NT2/D1 (cell line): ENCODE measurements around the gene LILRA6.

ENCODE experiments used
- YY1 ChIP-seq: IDR thresholded peaks from 2 replicates; pipeline ENCODE4 v1.6.1; 2011; ENCODE audit not compliant: insufficient read length, insufficient read depth
- ZNF274 ChIP-seq: IDR thresholded peaks from 2 replicates; pipeline ENCODE4 v1.6.1; 2011; ENCODE audit warnings: mild to moderate bottlenecking, low read depth, low read length

DNA sequence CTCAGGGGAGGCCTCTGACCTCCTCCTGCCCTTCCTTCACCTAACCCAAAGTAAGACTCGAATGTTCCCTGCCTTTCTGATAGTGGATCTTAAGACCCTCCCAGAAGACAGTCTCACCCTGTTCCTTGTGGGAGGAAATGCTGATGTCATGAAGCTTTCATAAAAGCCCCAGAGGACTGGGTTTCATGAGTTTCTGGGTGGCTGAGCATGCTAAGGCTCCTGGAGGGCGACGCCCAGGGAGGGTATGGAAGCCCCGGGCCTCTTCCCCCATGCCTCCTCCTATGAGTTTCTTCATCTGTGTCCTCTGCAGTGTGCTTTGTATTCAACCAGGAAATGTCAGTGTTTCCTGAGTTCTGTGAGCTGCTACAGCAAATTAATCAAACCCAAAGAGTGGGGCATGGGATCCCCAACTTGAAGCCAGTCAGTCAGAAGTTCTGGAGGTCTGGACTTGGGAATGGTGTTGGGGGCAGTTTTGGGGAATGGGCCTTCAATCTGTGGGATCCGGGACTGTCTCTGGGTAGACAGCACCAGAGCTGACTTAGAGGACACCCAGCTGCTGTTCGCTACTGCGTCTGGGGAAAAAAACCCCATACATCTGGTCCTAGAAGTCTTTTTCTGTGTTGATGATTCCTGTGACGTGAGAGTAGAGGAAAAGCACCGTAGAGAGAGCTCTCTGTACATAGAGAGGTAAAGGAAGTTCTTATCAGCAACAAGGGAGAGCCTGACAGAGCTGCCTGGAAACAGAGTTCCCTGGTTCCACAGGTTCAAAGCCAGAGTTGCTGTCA is 40.3 kb upstream of the LILRA6 start:
- TF ChIP-seq YY1, result no peak
- TF ChIP-seq ZNF274, result no peak
